Measurements from ENCODE around the gene HEATR5A.
"Not testable (repeated sequence)": the region's sequence is repeated elsewhere in the genome, so short reads cannot be mapped to it uniquely, and the experiment has no call there.

DNA sequence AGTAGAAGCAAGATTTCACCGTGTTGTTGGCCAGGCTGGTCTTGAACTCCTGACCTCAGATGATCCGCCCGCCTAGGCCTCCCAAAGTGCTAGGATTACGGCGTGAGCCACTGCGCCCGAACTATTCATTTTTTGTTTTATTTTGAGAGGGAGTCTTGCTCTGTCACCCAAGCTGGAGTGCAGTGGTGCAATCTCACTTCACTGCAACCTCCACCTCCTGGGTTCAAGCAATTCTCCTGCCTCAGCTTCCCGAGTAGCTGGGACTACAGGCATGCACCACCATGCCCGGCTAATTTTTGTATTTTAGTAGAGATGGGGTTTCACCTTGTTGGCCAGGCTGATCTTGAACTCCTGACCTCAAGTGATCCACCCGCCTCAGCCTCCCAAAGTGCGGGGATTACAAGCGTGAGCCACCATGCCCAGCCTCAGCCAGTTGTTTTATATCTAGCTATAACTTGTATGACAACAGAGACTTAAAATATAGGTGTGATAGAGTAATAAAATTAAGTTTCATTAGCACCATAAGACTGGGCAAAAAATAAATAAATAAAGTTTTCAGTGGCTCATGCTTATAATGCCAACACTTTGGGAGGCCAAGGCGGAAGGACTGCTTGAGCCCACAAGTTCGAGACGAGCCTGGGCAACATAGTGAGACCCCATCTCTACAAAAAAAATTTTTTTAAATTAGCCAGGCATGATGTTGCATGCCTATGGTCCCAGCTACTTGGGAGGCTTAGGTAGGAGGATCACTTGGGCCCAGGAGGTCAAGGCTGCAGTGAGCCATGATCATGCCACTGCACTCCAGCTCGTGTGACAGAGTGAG lies 41.0 kb downstream of the HEATR5A start:
- TF ChIP-seq FOXJ3 (CRISPR knock-in tag; IDR thresholded peaks at IDR 0.05); PBX3 (IDR thresholded peaks at IDR 0.05); EZH2phosphoT487 (IDR thresholded peaks at IDR 0.05; ENCODE audit: borderline replicate concordance, low read depth); MXI1 (IDR thresholded peaks at IDR 0.05; ENCODE audit: low read depth, low read length); RAD21 (IDR thresholded peaks at IDR 0.05; ENCODE audit: low read length); JUND (IDR thresholded peaks at IDR 0.05); REST (IDR thresholded peaks at IDR 0.05; ENCODE audit: low read depth, low read length); RXRA (IDR thresholded peaks at IDR 0.05; ENCODE audit: borderline replicate concordance, low read depth); SIN3A (IDR thresholded peaks at IDR 0.05; ENCODE audit: borderline replicate concordance, low read depth, low read length); POLR2AphosphoS5 (IDR thresholded peaks at IDR 0.05; ENCODE audit: low read depth, low read length); NRF1 (IDR thresholded peaks at IDR 0.05; ENCODE audit: low read depth, low read length); RFX5 (IDR thresholded peaks at IDR 0.05; ENCODE audit: low read length): not testable (repeated sequence)
- TF ChIP-seq, protein P1, sequence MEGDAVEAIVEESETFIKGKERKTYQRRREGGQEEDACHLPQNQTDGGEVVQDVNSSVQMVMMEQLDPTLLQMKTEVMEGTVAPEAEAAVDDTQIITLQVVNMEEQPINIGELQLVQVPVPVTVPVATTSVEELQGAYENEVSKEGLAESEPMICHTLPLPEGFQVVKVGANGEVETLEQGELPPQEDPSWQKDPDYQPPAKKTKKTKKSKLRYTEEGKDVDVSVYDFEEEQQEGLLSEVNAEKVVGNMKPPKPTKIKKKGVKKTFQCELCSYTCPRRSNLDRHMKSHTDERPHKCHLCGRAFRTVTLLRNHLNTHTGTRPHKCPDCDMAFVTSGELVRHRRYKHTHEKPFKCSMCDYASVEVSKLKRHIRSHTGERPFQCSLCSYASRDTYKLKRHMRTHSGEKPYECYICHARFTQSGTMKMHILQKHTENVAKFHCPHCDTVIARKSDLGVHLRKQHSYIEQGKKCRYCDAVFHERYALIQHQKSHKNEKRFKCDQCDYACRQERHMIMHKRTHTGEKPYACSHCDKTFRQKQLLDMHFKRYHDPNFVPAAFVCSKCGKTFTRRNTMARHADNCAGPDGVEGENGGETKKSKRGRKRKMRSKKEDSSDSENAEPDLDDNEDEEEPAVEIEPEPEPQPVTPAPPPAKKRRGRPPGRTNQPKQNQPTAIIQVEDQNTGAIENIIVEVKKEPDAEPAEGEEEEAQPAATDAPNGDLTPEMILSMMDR (IDR thresholded peaks at IDR 0.05), result not testable (repeated sequence)
